Peyer's patch (tissue), 4 donors: ENCODE results near the gene ZNF605. TPM values are rescaled to one million over a fixed set of nuclear protein-coding genes. Genes with fewer than 3 reads are reported as not detected.

Experiments
- DNase-seq, 3 donors: peaks; one replicate each; pipeline ENCODE4 v3.0.0-alpha.2; 2017 to 2019
- H3K27ac ChIP-seq, 4 donors: fragments of 200-600 bp; sonication (generic); one replicate each; pipeline ENCODE4 v1.5.1; 2016 to 2019
- H3K27me3 ChIP-seq, 2 donors: fragments of 200-600 bp; sonication (generic); one replicate each; pipeline ENCODE4 v1.5.1; 2019
- H3K36me3 ChIP-seq, 3 donors: fragments of 200-600 bp; sonication (generic); one replicate each; pipeline ENCODE4 v1.5.1; 2016 to 2019
- H3K4me1 ChIP-seq, 4 donors: fragments of 200-600 bp; sonication (generic); one replicate each; pipeline ENCODE4 v1.5.1; 2016 to 2019
- H3K4me3 ChIP-seq, 4 donors: fragments of 200-600 bp; sonication (generic); 1 replicate in 3 of 4; 2 replicates in 1 of 4; pipeline ENCODE4 v1.5.1; 2016 to 2019; ENCODE audit warnings: mild to moderate bottlenecking in 1 of 4
- H3K9me3 ChIP-seq, 4 donors: fragments of 200-600 bp; sonication (generic); one replicate each; pipeline ENCODE4 v1.5.1; 2016 to 2019; ENCODE audit warnings: mild to moderate bottlenecking in 1 of 4
- POLR2A ChIP-seq, 2 donors: fragments of 450-650 bp; IDR thresholded peaks; one replicate each; pipeline ENCODE4 v1.5.1; 2017; ENCODE audit warnings: antibody characterized with exemption in 2 of 2, mild to moderate bottlenecking in 2 of 2, moderate library complexity in 2 of 2
- total RNA-seq, 4 donors: library from RNA; depleted of rRNA; stranded (reverse); fragments of >200 nt; gene quantifications; one replicate each; pipeline ENCODE4 v1.1.0, GENCODE V29; 2016
- TF ChIP-seq, protein P1 (sequence below), 6 experiments: fragments of 450-650 bp in 4 of 6; fragments of 200-600 bp in 2 of 6; sonication (generic) in 1 of 6; IDR thresholded peaks; one replicate each; pipeline ENCODE4 v1.5.1; 2017 to 2019; ENCODE audit warnings: antibody characterized with exemption in 6 of 6, mild to moderate bottlenecking in 3 of 6, moderate library complexity in 1 of 6

Gene ZNF605
- total RNA-seq, 4 donors from 2014 or later = 6.3 to 19.0 (median 12.5) TPM

DNA sequence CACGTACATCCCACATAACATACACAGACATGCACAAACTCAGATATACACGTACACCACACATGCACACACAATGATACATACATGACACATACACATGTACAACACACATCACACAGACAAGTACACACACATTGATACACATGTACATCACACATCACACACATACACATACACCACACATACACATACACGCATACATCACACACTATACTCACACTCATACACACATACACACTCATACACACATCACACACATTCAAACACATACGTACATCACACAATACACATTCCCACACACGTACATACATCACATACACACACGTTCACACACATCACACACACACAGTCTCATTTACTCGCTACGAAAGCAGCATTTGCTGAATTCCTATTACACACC lies 4.5 kb downstream of the ZNF605 start:
- peaks cover 0 to 31% (median 0%) of the 10 kb centered on the region in 3 donors for H3K36me3 ChIP-seq
- no peak for TF ChIP-seq POLR2A (IDR thresholded peaks at IDR 0.05)
- TF ChIP-seq, protein P1, sequence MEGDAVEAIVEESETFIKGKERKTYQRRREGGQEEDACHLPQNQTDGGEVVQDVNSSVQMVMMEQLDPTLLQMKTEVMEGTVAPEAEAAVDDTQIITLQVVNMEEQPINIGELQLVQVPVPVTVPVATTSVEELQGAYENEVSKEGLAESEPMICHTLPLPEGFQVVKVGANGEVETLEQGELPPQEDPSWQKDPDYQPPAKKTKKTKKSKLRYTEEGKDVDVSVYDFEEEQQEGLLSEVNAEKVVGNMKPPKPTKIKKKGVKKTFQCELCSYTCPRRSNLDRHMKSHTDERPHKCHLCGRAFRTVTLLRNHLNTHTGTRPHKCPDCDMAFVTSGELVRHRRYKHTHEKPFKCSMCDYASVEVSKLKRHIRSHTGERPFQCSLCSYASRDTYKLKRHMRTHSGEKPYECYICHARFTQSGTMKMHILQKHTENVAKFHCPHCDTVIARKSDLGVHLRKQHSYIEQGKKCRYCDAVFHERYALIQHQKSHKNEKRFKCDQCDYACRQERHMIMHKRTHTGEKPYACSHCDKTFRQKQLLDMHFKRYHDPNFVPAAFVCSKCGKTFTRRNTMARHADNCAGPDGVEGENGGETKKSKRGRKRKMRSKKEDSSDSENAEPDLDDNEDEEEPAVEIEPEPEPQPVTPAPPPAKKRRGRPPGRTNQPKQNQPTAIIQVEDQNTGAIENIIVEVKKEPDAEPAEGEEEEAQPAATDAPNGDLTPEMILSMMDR (IDR thresholded peaks at IDR 0.05) = no peak
- no peak for DNase-seq
- H3K27me3 ChIP-seq = no peaks in the 10 kb centered on the region
- H3K9me3 ChIP-seq = peaks cover 0 to 64% (median 4%) of the 10 kb centered on the region in 4 donors
- H3K4me3 ChIP-seq = no peak overlapping the region
- peaks cover 0 to 11% (median 4%) of the 10 kb centered on the region in 4 donors for H3K4me1 ChIP-seq
- H3K27ac ChIP-seq = no peak overlapping the region

DNA sequence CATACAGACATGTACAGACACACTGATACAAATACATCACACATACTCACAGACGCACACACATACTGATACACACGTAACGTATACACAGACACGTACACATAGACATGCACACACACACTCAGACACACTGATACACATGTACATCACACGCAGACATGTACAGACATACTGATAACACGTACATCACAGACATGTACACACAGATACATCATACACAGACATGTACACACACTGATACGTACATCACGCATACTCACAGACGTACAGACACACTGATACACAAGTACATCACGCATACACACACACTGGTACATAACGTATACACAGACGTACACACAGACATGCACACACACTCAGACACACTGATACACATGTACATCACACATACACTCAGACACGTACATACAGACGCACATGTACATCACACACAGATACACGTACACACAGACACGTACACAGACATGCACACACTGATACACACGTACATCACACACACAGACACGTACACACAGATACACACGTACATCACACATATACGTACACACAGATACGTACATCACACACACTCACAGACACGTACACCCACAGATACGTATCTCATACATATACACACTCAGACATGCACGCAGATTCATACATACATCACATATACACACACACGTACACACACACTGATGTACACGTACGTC lies 5.1 kb downstream of the ZNF605 start:
- no peak for DNase-seq
- no peaks in the 10 kb centered on the region for H3K27me3 ChIP-seq

DNA sequence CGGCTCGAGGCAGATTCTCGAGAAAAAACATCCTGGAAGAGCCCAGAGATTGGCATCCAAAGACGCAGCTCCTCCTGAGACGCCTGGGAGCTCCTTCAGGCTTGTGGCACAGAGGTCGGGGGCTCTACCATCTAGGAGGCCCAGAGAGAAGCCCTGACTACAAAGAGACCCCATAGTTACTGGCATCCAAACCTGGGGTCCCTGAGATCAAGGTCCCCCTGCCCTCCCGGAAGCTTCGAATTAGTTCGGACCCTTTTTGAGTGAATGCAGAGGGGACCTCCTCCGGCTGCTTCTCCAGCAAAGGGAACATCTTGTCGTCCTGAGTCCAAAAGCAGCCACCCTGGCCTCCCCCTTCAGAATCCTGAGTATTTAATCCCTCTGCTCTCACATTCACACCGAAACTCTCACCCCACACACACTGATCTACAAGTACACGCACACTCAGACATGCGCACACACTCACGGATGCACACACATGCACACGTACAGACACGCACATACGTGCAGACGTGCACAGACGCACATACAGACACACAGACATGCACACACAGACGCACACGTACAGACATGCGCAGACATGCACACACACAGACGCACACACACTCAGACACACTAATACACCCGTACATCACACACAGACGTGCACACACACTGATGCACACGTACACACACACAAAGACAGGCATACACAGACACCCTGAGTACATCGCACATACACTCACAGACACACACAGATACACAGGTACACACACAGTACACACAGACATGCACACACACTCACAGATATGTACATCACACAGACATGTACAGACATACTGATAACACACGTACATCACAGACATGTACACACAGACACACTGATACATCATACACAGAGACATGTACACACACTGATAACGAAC lies 5.9 kb downstream of the ZNF605 start:
- H3K36me3 ChIP-seq = peaks cover 0 to 46% (median 0%) of the 10 kb centered on the region in 3 donors
- TF ChIP-seq, protein P1 (IDR thresholded peaks at IDR 0.05) = no peak
- TF ChIP-seq POLR2A (IDR thresholded peaks at IDR 0.05) = no peak
- peaks cover 0 to 77% (median 5%) of the 10 kb centered on the region in 4 donors for H3K9me3 ChIP-seq
- H3K4me1 ChIP-seq = peaks cover 0 to 8% (median 1%) of the 10 kb centered on the region in 4 donors
- peak in 1 of 3 donors; percentile 26 for DNase-seq
- no peak overlapping the region for H3K27ac ChIP-seq
- H3K27me3 ChIP-seq = no peaks in the 10 kb centered on the region
- no peak overlapping the region for H3K4me3 ChIP-seq

More for the DNA sequence above, 5.1 kb downstream of the ZNF605 start:
- H3K36me3 ChIP-seq = peaks cover 0 to 38% (median 0%) of the 10 kb centered on the region in 3 donors
- no peak for TF ChIP-seq POLR2A (IDR thresholded peaks at IDR 0.05)
- TF ChIP-seq, protein P1 (IDR thresholded peaks at IDR 0.05) = no peak
- no peak overlapping the region for H3K4me3 ChIP-seq
- no peak overlapping the region for H3K27ac ChIP-seq
- peaks cover 0 to 11% (median 4%) of the 10 kb centered on the region in 4 donors for H3K4me1 ChIP-seq
- peaks cover 0 to 70% (median 4%) of the 10 kb centered on the region in 4 donors for H3K9me3 ChIP-seq

DNA sequence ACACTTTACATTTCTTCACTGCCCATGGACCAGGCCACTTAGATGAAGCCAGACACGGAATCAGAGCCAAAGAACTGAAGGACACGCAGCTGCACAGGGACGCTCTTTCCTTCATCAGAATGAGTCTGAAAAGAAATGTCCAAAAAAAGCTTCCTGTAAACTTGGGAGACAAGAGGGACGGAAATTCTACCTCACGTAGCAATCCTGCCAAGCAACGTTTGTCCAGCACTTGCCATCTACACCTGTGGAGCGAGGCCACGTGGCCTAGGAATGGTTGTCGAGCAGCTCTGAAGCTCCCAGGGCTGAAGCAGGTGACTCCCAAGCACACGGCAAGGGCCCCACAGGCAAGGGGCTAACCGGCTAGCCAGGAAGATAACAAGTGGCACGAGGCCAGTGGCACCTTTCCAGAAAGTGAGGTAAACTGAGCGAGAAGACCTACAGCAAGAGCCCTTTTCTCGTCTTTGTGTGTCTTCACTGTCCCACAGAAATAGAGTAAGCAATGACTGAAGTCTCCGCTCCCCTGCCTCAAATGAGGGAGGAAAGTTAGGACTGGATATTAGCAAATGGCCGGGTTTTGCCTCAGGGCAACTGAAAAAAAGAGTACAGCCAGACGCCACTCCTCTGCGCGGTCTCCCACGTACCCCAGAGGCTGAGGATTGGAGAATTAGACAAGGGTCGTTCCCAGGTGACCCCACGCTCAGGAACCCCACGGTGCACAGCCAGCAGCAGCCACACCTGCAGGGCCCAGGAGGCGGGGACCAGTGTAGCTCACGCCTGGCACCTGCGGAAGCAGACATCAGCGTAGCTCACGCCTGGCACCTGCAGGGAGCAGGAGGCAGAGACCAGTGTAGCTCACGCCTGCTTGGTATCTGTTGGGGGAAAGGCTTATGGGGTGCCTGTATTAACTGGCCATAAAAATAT lies 7.7 kb downstream of the ZNF605 start:
- H3K36me3 ChIP-seq = peaks cover 0 to 64% (median 6%) of the 10 kb centered on the region in 3 donors

More for the DNA sequence above, 7.7 kb downstream of the ZNF605 start:
- DNase-seq = peak in 1 of 3 donors; percentile 24
- Histone ChIP-seq H3K4me1 (no peaks in the 10 kb centered on the region), H3K27ac (no peak overlapping the region), H3K27me3 (no peaks in the 10 kb centered on the region), H3K4me3 (no peak overlapping the region), H3K9me3 (peaks cover 0 to 91% (median 5%) of the 10 kb centered on the region in 4 donors)
- TF ChIP-seq, protein P1 (IDR thresholded peaks at IDR 0.05) = no peak
- TF ChIP-seq POLR2A (IDR thresholded peaks at IDR 0.05) = no peak
